NCI-H69 (cell line): ENCODE results near the gene ARHGEF19.
"Not testable (repeated sequence)": the region's sequence is repeated elsewhere in the genome, so short reads cannot be mapped to it uniquely, and the experiment has no call there.

Source experiments
- DNase-seq: peaks from one replicate; lab custom pipeline; 2025; lab: John Stamatoyannopoulos, UW

ARHGEF19 gene

GRCh38 chr1:16181887-16182719 is 30.3 kb downstream of the ARHGEF19 start:
- DNase-seq = no peak

GRCh38 chr1:16180291-16180824 is 32.1 kb downstream of the ARHGEF19 start:
- DNase-seq = no peak

- DNase-seq = no peak
Measured at GRCh38 chr1:16178596-16179497, 33.6 kb downstream of the ARHGEF19 start.

- no peak for DNase-seq
Measured at GRCh38 chr1:16177306-16177705, 35.1 kb downstream of the ARHGEF19 start.

- no peak for DNase-seq
Measured at GRCh38 chr1:16176653-16177052, 35.8 kb downstream of the ARHGEF19 start.

- DNase-seq = peak; percentile 32
Measured at GRCh38 chr1:16175610-16176553, 36.6 kb downstream of the ARHGEF19 start.

GRCh38 chr1:16174886-16175598 is 37.4 kb downstream of the ARHGEF19 start:
- no peak for DNase-seq

GRCh38 chr1:16174261-16174868 is 38.1 kb downstream of the ARHGEF19 start:
- no peak for DNase-seq

- no peak for DNase-seq
Measured at GRCh38 chr1:16173447-16174260, 38.8 kb downstream of the ARHGEF19 start.

- no peak for DNase-seq
Measured at GRCh38 chr1:16172964-16173446, 39.4 kb downstream of the ARHGEF19 start.

GRCh38 chr1:16172218-16172830 is 40.1 kb downstream of the ARHGEF19 start:
- no peak for DNase-seq

- no peak for DNase-seq
Measured at GRCh38 chr1:16171314-16172151, 40.9 kb downstream of the ARHGEF19 start.

- no peak for DNase-seq
Measured at GRCh38 chr1:16170283-16170673, 42.2 kb downstream of the ARHGEF19 start.

- no peak for DNase-seq
Measured at GRCh38 chr1:16168622-16169360, 43.7 kb downstream of the ARHGEF19 start.

GRCh38 chr1:16168144-16168495 is 44.3 kb downstream of the ARHGEF19 start:
- not testable (repeated sequence) for DNase-seq

GRCh38 chr1:16167331-16168143 is 44.9 kb downstream of the ARHGEF19 start:
- peak; percentile 61 for DNase-seq
